Duodenal mucosa (tissue), 2 donors: ENCODE results near the gene PTPRM.

ENCODE experiments used
- H3K27ac ChIP-seq: one replicate; pipeline ENCODE4 v1.7.0; 2013; ENCODE audit warnings: low read depth, low read length
- H3K27me3 ChIP-seq, 2 donors: one replicate each; pipeline ENCODE4 v1.7.0; 2013; ENCODE audit warnings: low read length in 2 of 2, control low read depth in 1 of 2; ENCODE audit not compliant: insufficient read depth in 2 of 2, control insufficient read depth in 1 of 2
- H3K36me3 ChIP-seq, 2 donors: one replicate each; pipeline ENCODE4 v1.7.0; 2013; ENCODE audit warnings: low read length in 2 of 2, control low read depth in 1 of 2; ENCODE audit not compliant: insufficient read depth in 2 of 2, control insufficient read depth in 1 of 2
- H3K4me1 ChIP-seq, 2 donors: one replicate each; pipeline ENCODE4 v1.7.0; 2013; ENCODE audit warnings: low read length in 2 of 2, control low read depth in 1 of 2; ENCODE audit not compliant: insufficient read depth in 2 of 2, control insufficient read depth in 1 of 2
- H3K4me3 ChIP-seq, 2 donors: one replicate each; pipeline ENCODE4 v1.7.0; 2013; ENCODE audit warnings: low read length in 2 of 2, low read depth in 1 of 2
- H3K9ac ChIP-seq, 2 donors: one replicate each; pipeline ENCODE4 v1.7.0; 2013; ENCODE audit warnings: low read length in 2 of 2, low read depth in 1 of 2
- H3K9me3 ChIP-seq, 2 donors: one replicate each; pipeline ENCODE4 v1.7.0; 2013; ENCODE audit warnings: low read length in 2 of 2, control low read depth in 1 of 2; ENCODE audit not compliant: control insufficient read depth in 1 of 2

PTPRM gene

DNA sequence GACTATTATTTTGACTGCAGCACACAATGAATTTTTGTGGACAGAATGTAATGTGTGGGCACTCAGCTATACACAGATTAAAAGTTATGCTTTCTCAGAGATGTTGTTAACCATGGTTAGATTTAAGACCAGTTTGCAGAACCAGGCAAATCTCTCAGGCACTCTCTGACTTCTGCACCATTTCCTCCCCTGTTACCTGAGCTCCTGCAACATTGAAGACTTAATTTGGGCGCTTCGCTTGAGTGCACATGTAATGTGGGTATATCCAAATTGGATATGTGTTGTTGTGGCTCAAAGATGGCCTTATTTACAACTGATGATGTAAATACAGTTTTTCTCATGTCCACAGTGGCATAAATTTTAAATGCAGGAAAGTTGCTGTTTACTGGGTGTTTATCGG is 469.4 kb downstream of the PTPRM start:
- no peak overlapping the region for H3K27ac ChIP-seq

DNA sequence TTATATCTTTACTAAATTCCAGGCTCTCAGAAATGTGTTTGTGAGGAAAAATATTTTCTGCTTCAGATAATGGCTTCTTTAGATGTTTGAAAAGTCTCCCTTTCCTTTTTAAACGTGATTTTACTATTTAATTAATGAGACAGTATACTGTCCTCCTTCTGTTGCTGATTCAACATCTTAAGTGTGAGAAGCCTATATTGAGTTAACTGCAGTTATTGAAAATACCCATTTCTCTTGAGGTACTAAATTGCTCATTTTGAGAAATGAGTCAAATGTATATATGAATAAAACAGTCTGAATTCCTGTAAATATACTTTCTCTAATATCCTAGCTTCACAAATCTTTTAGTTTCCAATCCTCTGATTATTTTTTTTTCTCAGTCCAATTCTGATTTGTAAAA is 470.2 kb downstream of the PTPRM start:
- Histone ChIP-seq H3K9ac (no peak overlapping the region), H3K4me1 (no peaks in the 10 kb centered on the region), H3K4me3 (no peak overlapping the region), H3K9me3 (no peaks in the 10 kb centered on the region), H3K27me3 (no peaks in the 10 kb centered on the region), H3K27ac (no peak overlapping the region), H3K36me3 (no peaks in the 10 kb centered on the region)

More for the DNA sequence above, 469.4 kb downstream of the PTPRM start:
- Histone ChIP-seq H3K27me3 (no peaks in the 10 kb centered on the region), H3K9ac (no peak overlapping the region), H3K36me3 (no peaks in the 10 kb centered on the region), H3K4me3 (no peak overlapping the region), H3K9me3 (no peaks in the 10 kb centered on the region), H3K4me1 (no peaks in the 10 kb centered on the region)

DNA sequence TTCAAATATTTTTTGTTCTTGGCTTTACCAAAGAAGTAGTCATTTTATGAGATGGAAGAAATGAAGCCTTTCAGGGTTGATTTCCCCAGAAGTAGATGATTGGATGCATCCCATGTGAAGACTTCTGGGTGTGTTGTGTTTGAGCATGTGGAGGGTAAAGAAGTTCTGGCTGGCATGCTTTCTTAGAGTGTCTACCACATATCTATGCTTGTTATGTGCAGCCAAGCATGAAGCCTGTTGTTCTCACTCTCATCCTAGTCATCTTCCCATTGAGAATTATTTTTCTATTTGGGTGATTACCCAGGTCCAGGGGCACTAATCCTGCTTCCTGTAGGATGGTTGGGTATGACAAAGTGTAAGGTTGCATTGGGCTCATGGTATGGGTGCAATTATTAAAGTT is 472.9 kb downstream of the PTPRM start:
- Histone ChIP-seq H3K27me3 (no peaks in the 10 kb centered on the region), H3K9me3 (no peaks in the 10 kb centered on the region), H3K4me3 (no peak overlapping the region), H3K36me3 (no peaks in the 10 kb centered on the region), H3K4me1 (no peaks in the 10 kb centered on the region), H3K27ac (no peak overlapping the region), H3K9ac (no peak overlapping the region)

DNA sequence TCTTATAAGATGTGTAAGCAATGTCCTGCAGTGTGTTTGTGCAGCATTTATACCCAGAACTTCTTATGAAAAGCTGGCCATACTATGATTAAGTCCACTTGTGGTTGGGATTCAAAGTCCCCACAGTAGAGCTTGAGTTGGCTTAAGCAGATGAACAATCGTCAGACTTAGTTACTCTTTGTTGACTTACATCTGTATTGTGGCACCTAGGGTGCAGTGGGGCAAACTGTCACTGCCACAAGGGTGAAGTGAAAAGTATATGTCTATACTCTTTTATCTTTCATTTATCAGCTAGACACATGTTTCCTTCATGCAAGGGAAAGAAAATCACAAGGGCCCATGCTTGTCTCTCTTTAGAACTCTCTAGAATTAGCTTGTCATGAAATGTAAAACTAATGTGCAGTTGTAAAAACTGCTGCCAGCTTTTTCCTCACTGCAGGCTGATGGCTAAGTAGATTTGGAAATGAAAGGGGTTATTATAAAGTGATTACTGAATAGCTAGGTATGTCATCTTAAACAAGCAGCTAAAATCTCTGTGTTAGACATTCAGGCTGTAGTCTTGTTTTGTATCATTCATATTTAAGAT is 474.5 kb downstream of the PTPRM start:
- Histone ChIP-seq H3K9ac (no peak overlapping the region), H3K27me3 (no peaks in the 10 kb centered on the region), H3K4me3 (no peak overlapping the region), H3K4me1 (no peaks in the 10 kb centered on the region), H3K36me3 (no peaks in the 10 kb centered on the region), H3K27ac (no peak overlapping the region), H3K9me3 (no peaks in the 10 kb centered on the region)

DNA sequence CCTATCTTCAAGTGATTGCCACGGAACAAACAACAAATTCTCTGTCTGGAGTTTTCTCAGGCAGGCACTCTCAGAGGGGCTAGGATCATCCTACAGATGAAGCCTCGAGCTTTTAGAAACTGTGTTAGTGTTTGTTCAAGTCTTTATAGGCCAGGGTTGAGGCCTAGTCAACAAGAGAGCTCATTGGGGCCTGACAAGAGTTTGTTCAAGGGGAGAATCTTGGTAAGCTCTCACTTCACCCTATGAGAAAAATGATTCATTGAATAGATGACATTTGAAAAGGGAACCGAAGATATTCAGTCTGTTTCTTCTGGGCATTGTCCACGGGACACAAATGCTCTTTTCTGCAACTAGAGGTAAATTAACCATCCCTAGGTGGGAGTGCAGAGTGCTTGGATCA is 476.9 kb downstream of the PTPRM start:
- Histone ChIP-seq H3K27me3 (no peaks in the 10 kb centered on the region), H3K9me3 (no peaks in the 10 kb centered on the region), H3K36me3 (no peaks in the 10 kb centered on the region), H3K4me1 (peaks cover 0 to 1% of the 10 kb centered on the region in 2 donors), H3K9ac (no peak overlapping the region), H3K27ac (no peak overlapping the region), H3K4me3 (no peak overlapping the region)

DNA sequence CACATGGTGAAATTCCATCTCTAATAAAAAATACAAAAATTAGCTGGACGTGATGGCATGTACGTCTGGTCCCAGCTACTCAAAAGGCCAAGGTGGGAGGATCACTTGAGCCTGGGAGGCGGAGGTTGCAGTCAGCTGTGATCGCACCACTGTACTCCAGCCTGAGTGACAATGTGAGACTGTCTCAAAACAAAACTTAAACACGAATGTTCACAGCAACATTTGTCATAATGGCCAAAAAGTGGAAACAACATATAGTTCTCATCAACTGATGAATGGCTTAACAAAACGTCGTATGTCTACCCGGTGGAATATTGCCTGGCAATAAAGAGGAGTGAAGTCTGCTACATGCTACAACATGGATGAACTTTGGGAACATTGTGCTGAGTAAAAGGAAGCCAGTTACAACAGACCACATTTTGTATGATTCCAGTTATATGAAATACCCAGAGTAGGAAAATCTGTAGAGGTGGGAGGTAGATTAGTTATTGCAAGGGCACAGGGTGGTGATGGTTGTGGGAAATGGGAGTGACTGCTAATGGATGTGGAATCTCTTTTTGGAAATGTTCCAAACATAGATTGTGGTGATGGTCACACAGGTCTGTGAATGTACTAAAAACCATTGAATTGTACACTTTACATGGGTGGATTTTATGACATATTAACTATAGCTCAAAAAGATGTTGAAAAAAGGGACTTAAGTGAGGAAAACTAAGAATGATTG is 478.2 kb downstream of the PTPRM start:
- Histone ChIP-seq H3K4me3 (no peak overlapping the region), H3K9ac (no peak overlapping the region), H3K9me3 (no peaks in the 10 kb centered on the region), H3K27me3 (no peaks in the 10 kb centered on the region), H3K4me1 (peaks cover 0 to 4% of the 10 kb centered on the region in 2 donors), H3K36me3 (no peaks in the 10 kb centered on the region), H3K27ac (no peak overlapping the region)

DNA sequence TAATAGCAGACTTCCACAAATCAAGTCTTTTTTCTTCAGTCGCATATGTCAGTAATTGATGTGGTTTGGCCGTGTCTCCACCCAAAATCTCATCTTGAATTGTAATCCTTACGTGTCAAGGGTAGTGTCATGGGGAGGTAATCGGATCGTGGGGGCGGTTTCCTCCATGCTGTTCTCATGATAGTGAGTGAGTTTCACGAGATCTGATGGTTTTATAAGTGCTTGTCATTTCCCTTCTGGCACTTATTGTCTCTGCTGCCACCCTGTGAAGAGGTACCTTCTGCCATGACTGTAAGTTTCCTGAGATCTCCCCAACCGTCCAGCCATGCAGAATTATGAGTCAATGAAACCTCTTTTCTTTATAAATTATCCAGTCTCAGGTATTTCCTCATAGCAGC is 478.8 kb downstream of the PTPRM start:
- Histone ChIP-seq H3K9ac (no peak overlapping the region), H3K36me3 (no peaks in the 10 kb centered on the region), H3K4me3 (no peak overlapping the region), H3K27me3 (no peaks in the 10 kb centered on the region), H3K9me3 (no peaks in the 10 kb centered on the region), H3K4me1 (peaks cover 0 to 4% of the 10 kb centered on the region in 2 donors), H3K27ac (no peak overlapping the region)

DNA sequence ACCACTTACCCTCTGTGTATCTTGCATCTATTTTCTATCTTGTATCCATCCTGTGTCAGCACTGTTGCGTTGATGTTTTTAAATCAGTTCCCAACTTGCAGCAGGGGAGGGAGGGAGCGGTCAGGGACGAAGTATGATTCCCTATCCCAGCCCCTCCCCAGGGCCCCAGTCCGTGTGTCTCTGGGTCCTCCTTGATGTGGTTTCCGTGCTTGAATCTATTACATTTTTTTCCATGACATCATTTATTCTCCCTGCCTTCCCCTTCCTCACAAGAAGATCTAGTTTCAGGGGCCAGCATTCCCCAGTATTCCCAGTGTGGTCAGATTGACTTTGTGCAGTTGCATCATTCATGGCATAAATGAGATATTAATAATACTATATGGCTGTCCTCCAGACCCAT is 479.3 kb downstream of the PTPRM start:
- Histone ChIP-seq H3K4me1 (peaks cover 0 to 4% of the 10 kb centered on the region in 2 donors), H3K9me3 (no peaks in the 10 kb centered on the region), H3K27ac (no peak overlapping the region), H3K4me3 (no peak overlapping the region), H3K9ac (no peak overlapping the region), H3K36me3 (no peaks in the 10 kb centered on the region), H3K27me3 (no peaks in the 10 kb centered on the region)

DNA sequence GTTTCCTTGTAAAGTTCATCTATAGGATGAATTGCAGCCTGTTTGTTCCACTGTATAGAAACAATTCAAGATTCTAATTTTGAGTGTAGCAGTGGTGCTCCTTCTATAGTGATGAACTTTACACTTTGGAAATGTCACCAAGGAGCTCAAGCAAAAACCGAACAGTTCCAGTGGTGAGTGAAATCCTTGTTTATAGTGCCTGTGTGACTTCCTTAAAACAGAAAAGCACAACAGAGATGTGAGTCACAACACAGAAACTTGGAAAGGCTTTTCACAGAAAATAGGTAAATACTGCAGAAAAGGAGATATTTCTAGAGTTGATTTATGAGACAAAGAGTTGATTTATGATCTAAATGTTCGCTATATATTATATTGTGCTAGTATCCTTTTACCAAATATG is 482.0 kb downstream of the PTPRM start:
- Histone ChIP-seq H3K27me3 (no peaks in the 10 kb centered on the region), H3K27ac (no peak overlapping the region), H3K4me3 (no peak overlapping the region), H3K9me3 (no peaks in the 10 kb centered on the region), H3K9ac (no peak overlapping the region), H3K36me3 (no peaks in the 10 kb centered on the region), H3K4me1 (peaks cover 0 to 4% of the 10 kb centered on the region in 2 donors)

DNA sequence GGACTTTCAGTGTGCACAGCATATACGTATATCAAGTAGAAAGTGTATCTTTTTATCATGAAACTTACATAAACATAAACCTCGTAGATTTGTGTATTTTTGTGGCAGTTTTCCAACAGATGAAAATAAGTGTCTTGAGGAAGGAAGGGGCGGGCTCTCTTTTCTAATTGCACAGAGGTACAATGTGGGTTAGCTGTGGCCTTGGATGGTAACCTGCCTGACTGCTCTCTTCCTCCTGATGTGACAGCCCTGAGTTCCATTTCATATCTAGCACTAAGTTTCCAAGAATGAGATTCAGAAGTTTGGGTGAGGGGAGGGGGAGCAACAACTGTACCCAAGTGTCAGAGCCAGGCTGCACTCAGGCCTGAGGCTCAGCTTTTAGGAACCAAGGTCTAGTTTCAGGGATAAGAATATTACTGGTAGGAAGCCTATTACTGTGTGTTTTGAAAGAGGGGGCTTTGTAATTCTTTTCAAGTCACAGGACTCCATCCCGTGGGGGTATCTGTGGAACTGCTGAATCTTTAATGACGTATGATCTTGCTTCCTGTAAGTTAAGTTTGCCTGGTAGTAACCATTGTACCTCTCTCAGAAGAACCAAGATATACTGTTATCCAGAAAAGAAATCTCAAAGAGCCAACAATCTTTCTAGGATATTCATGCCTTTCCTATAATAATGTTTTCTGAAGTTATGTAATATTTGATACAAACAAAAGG is 483.7 kb downstream of the PTPRM start:
- Histone ChIP-seq H3K27me3 (no peaks in the 10 kb centered on the region), H3K9ac (no peak overlapping the region)

More for the DNA sequence above, 483.7 kb downstream of the PTPRM start:
- no peak overlapping the region for H3K4me3 ChIP-seq
- no peaks in the 10 kb centered on the region for H3K36me3 ChIP-seq
- H3K4me1 ChIP-seq: peaks cover 0 to 4% of the 10 kb centered on the region in 2 donors
- no peaks in the 10 kb centered on the region for H3K9me3 ChIP-seq
- H3K27ac ChIP-seq: no peak overlapping the region
